ENCODE data around the gene KLHL29. TPM values are rescaled to one million over a fixed set of nuclear protein-coding genes. Genes with fewer than 3 reads are reported as not detected.

The KLHL29 gene
- total and polyA plus RNA-seq, 2 experiments from 2014 or later: 1.5 to 6.5 TPM

DNA sequence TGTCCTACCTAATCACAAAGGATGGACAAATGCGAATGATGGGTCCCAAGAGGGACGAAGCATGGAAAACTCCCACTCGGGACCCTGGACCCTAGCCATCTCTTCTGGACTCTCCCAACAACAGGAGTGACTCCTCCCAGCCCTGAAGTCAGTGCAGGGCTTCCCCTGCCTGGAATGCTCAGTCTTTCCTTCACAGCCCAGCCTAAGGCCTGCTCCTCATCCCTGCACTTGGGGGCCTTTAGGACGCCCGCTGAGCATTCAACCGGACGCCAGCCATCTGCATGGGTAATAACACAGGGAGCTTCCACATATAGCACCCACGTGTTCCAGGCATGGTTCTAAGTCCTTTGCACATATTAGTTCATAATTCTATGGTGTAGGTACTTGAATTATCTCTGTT, 237.5 kb downstream of the KLHL29 start:
- H3K4me3 ChIP-seq: no peak overlapping the region
- DNase-seq (ENCODE audit: low spot score): no peak
- H4K20me1 ChIP-seq (replicated peaks; ENCODE audit: insufficient read depth): no peaks in the 10 kb centered on the region
- no peaks in the 10 kb centered on the region for H3K9me2 ChIP-seq (ENCODE audit: insufficient read depth)
- H3K4me1 ChIP-seq (ENCODE audit: insufficient read depth): no peaks in the 10 kb centered on the region
- H3K9me3 Mint-ChIP-seq: peaks cover 14% of the 10 kb centered on the region
- no peaks in the 10 kb centered on the region for H3K79me2 ChIP-seq (replicated peaks; ENCODE audit: insufficient read depth)
- peaks cover 7% of the 10 kb centered on the region; the same call in 2 of the 3 replicates for H3K36me3 Mint-ChIP-seq (ENCODE audit: low read depth)
- H3F3A ChIP-seq (replicated peaks; ENCODE audit: low read depth): no peaks in the 10 kb centered on the region
- H3K27me3 ChIP-seq (ENCODE audit: insufficient read depth): no peaks in the 10 kb centered on the region
- H3K27ac Mint-ChIP-seq: no peak overlapping the region
- no peak overlapping the region for H3K27ac ChIP-seq (ENCODE audit: low read depth)
- H2AFZ ChIP-seq: no peak overlapping the region
- peaks cover 14% of the 10 kb centered on the region for H3K4me1 Mint-ChIP-seq
- no peaks in the 10 kb centered on the region for H3K36me3 ChIP-seq (ENCODE audit: insufficient read depth)
- ATAC-seq: no peak
- H3K4me3 Mint-ChIP-seq: no peak overlapping the region; the same call in 2 of the 3 replicates
- no peak overlapping the region for H3K4me2 ChIP-seq
- TF ChIP-seq CREB1 (CRISPR knock-in tag; IDR thresholded peaks at IDR 0.05; ENCODE audit: low read depth) (no peak), ZNF462 (CRISPR knock-in tag; IDR thresholded peaks at IDR 0.05) (no peak), JUNB (IDR thresholded peaks at IDR 0.05; ENCODE audit: unreplicated experiment) (no peak), STAT1 (IDR thresholded peaks at IDR 0.05; ENCODE audit: unreplicated experiment) (no peak), POLR2AphosphoS5 (IDR thresholded peaks at IDR 0.05; ENCODE audit: low read depth) (no peak), EZH2phosphoT487 (IDR thresholded peaks at IDR 0.05; ENCODE audit: unreplicated experiment) (no peak), CTCF (conservative IDR thresholded peaks at IDR 0.05; ENCODE audit: low read depth in 2 of 2) (no peak), NANOG (IDR thresholded peaks at IDR 0.05; ENCODE audit: borderline replicate concordance) (no peak), ZNF331 (CRISPR knock-in tag; IDR thresholded peaks at IDR 0.05; ENCODE audit: low read depth) (no peak), EZH2 (IDR thresholded peaks at IDR 0.05; ENCODE audit: low read depth, unreplicated experiment) (no peak), ZNF114 (CRISPR knock-in tag; IDR thresholded peaks at IDR 0.05) (no peak)
- TF ChIP-seq, protein P1, sequence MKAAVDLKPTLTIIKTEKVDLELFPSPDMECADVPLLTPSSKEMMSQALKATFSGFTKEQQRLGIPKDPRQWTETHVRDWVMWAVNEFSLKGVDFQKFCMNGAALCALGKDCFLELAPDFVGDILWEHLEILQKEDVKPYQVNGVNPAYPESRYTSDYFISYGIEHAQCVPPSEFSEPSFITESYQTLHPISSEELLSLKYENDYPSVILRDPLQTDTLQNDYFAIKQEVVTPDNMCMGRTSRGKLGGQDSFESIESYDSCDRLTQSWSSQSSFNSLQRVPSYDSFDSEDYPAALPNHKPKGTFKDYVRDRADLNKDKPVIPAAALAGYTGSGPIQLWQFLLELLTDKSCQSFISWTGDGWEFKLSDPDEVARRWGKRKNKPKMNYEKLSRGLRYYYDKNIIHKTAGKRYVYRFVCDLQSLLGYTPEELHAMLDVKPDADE (IDR thresholded peaks at IDR 0.05): no peak
- TF ChIP-seq, protein P2, sequence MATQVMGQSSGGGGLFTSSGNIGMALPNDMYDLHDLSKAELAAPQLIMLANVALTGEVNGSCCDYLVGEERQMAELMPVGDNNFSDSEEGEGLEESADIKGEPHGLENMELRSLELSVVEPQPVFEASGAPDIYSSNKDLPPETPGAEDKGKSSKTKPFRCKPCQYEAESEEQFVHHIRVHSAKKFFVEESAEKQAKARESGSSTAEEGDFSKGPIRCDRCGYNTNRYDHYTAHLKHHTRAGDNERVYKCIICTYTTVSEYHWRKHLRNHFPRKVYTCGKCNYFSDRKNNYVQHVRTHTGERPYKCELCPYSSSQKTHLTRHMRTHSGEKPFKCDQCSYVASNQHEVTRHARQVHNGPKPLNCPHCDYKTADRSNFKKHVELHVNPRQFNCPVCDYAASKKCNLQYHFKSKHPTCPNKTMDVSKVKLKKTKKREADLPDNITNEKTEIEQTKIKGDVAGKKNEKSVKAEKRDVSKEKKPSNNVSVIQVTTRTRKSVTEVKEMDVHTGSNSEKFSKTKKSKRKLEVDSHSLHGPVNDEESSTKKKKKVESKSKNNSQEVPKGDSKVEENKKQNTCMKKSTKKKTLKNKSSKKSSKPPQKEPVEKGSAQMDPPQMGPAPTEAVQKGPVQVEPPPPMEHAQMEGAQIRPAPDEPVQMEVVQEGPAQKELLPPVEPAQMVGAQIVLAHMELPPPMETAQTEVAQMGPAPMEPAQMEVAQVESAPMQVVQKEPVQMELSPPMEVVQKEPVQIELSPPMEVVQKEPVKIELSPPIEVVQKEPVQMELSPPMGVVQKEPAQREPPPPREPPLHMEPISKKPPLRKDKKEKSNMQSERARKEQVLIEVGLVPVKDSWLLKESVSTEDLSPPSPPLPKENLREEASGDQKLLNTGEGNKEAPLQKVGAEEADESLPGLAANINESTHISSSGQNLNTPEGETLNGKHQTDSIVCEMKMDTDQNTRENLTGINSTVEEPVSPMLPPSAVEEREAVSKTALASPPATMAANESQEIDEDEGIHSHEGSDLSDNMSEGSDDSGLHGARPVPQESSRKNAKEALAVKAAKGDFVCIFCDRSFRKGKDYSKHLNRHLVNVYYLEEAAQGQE (IDR thresholded peaks at IDR 0.05; ENCODE audit: unreplicated experiment): no peak
- peaks cover 11% of the 10 kb centered on the region for H3K27me3 Mint-ChIP-seq (ENCODE audit: insufficient read depth, low read depth, poor library complexity)
